AG09309 (cell line): Measurements from ENCODE around the gene STMND1.
"Not testable (repeated sequence)": the region's sequence is repeated elsewhere in the genome, so short reads cannot be mapped to it uniquely, and the experiment has no call there.

Experiments
- DNase-seq: peaks from one replicate; pipeline ENCODE4 v3.0.0-alpha.2; 2010; ENCODE audit warnings: low read depth
- H3K4me3 ChIP-seq: 2 replicates; pipeline ENCODE4 v1.5.1; 2011; ENCODE audit warnings: mild to moderate bottlenecking, low read depth, low read length, moderate library complexity; ENCODE audit not compliant: control insufficient read depth
- CTCF ChIP-seq: IDR thresholded peaks from 2 replicates; pipeline ENCODE4 v1.5.1; 2011; ENCODE audit warnings: mild to moderate bottlenecking, low read depth, low read length, inconsistent platforms; ENCODE audit not compliant: insufficient read depth, control insufficient read depth; ENCODE audit errors: missing control alignments

STMND1 gene

GRCh38 chr6:17061097-17061496 lies 40.8 kb upstream of the STMND1 start:
- no peak for TF ChIP-seq CTCF
- H3K4me3 ChIP-seq, result no peak overlapping the region
- DNase-seq, result no peak

DNA sequence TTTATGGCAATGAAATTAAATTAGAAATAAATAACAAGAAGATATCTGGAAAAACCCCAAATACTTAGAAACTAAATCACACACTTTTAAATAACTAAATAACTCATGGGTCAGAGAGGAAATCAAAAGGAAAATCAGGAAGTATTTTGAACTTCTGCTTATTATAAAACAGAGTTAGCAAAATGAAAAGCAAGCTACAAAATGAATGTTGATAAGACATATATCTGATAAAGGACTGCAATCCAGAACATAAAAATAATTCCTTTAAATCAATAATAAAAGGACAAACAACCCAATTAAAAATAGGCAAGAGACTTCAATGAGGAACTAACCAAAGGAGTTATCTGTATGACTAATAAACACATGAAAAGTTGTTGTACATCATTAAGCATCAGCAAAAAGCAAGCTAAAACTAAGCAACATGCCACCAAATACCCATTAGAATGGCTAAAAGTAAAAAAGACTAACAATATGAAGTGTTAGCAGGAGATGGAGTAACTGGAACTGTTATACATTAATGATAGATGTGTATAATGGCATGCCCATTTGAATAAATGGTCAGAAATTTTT lies 38.9 kb upstream of the STMND1 start:
- no peak for TF ChIP-seq CTCF
- DNase-seq, result no peak
- H3K4me3 ChIP-seq, result no peak overlapping the region

DNA sequence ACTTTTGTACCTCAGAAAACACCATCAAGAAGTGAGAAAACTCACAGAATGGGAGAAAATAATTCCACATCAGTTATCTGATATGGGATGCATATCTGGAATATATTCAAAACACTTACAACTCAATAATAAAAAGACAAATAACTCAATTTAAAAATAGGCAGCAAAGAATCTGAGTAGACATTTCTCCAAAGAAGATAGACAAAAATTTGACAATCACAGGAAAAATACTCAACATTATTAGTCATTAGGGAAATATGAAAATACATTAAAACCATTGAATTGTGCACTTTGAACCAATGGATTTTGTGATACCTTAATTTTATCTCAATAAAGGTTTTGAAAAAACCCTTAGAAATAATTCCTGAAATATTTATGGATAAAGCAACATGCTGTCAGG lies 36.9 kb upstream of the STMND1 start:
- no peak for TF ChIP-seq CTCF
- no peak overlapping the region for H3K4me3 ChIP-seq
- no peak for DNase-seq

DNA sequence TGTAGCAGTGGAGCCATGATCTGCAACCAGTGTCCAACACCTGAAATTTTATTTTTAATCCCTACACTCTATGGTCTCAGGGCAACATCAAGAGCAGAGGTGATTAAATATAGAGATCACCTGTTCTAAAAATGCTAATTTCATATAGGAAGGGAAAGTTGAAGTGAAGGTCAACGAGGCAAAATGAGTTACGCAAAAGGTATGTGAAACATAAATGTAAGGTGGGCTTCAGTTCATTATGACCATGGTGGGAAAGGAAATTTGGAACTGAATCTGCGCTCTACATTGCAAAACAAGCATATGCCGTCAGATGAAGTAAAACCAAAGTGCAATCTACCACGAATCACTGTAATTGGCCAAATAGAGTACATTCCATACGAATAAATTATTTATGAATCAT lies 35.2 kb upstream of the STMND1 start:
- TF ChIP-seq CTCF, result no peak
- H3K4me3 ChIP-seq, result no peak overlapping the region
- no peak for DNase-seq

GRCh38 chr6:17068972-17069371 lies 32.9 kb upstream of the STMND1 start:
- not testable (repeated sequence) for DNase-seq, H3K4me3 ChIP-seq

DNA sequence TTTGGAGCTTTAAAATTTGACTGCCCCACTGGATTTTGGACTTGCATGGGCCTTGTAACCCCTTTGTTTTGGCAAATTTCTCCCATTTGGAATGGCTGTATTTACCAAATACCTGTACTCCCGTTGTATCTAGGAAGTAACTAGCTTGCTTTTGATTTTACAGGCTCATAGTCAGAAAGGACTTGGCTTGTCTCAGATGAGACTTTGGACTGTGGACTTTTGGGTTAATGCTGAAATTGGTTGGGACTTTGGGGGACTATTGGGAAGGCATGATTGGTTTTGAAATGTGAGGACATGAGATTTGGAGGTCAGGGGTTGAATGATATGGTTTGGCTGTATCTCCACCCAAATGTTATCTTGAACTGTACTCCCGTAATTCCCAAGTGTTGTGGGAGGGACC lies 31.4 kb upstream of the STMND1 start:
- DNase-seq, H3K4me3 ChIP-seq: not testable (repeated sequence)

GRCh38 chr6:17073596-17073995 lies 28.3 kb upstream of the STMND1 start:
- not testable (repeated sequence) for DNase-seq

GRCh38 chr6:17081273-17081672 lies 20.6 kb upstream of the STMND1 start:
- H3K4me3 ChIP-seq, result no peak overlapping the region
- DNase-seq, result no peak
- no peak for TF ChIP-seq CTCF

More at GRCh38 chr6:17073596-17073995, 28.3 kb upstream of the STMND1 start:
- H3K4me3 ChIP-seq, result not testable (repeated sequence)
